Measurements from ENCODE around the gene FTSJ1. TPM values are rescaled to one million over a fixed set of nuclear protein-coding genes. Genes with fewer than 3 reads are reported as not detected.

The FTSJ1 gene
- total and polyA plus RNA-seq, 2 of the 8 experiments (the other 6 are each of a cell fraction or from before 2014, with no cell fraction given) = 62.4 to 80.4 TPM

- Histone ChIP-seq H3K56ac (replicated peaks; ENCODE audit: insufficient read length, low read depth, low read length) (no peak overlapping the region), H4K5ac (ENCODE audit: insufficient read length, low read depth, low read length) (no peak overlapping the region), H4K8ac (ENCODE audit: extremely low read depth, insufficient read depth, low read length) (no peak overlapping the region), H3K4me1 (replicated peaks in 1 of 4; ENCODE audit: control insufficient read depth in 3 of 4, insufficient read depth in 4 of 4, low read length in 3 of 4) (no peaks in the 10 kb centered on the region), H4K91ac (replicated peaks; ENCODE audit: insufficient read length, low read length) (no peak overlapping the region), H2AFZ (ENCODE audit: low read length) (no peak overlapping the region), H3K27ac (ENCODE audit: low read depth, low read length) (no peak overlapping the region), H3K14ac (ENCODE audit: insufficient read length) (no peak overlapping the region), H2AK5ac (ENCODE audit: low read depth, low read length) (no peak overlapping the region), H2BK5ac (ENCODE audit: low read depth, low read length) (no peak overlapping the region), H2BK12ac (ENCODE audit: low read depth, low read length) (no peak overlapping the region), H3K23ac (ENCODE audit: insufficient read length) (no peak overlapping the region), H3K4me3 (ENCODE audit: extremely low read depth in 1 of 4, insufficient read depth in 2 of 4, low read depth in 3 of 4, low read length in 4 of 4) (no peak overlapping the region), H3K23me2 (ENCODE audit: low read depth, low read length) (no peaks in the 10 kb centered on the region), H2BK120ac (replicated peaks; ENCODE audit: low read depth, low read length) (no peak overlapping the region), H3K79me1 (ENCODE audit: low read depth, low read length) (no peaks in the 10 kb centered on the region), H2BK20ac (ENCODE audit: low read length) (no peak overlapping the region), H3K79me2 (ENCODE audit: control insufficient read depth in 1 of 2, insufficient read depth in 2 of 2, low read length in 2 of 2) (no peaks in the 10 kb centered on the region), H3K27me3 (replicated peaks in 1 of 4; ENCODE audit: control insufficient read depth in 3 of 4, extremely low read depth in 1 of 4, insufficient read depth in 3 of 4, low read length in 3 of 4) (no peaks in the 10 kb centered on the region), H3K9me3 (ENCODE audit: insufficient read depth in 2 of 2, low read depth in 1 of 2, low read length in 1 of 2) (no peaks in the 10 kb centered on the region), H2BK15ac (ENCODE audit: low read length) (no peak overlapping the region), H3K36me3 (ENCODE audit: control insufficient read depth in 2 of 4, insufficient read depth in 4 of 4, low read length in 3 of 4) (peaks cover 2 to 34% (median 22%) of the 10 kb centered on the region in 4 experiments; a peak in 6 of 8 replicates), H3K9ac (replicated peaks in 1 of 4; ENCODE audit: extremely low read depth in 1 of 4, low read depth in 3 of 4, low read length in 3 of 4) (no peak overlapping the region), H3K4ac (replicated peaks; ENCODE audit: insufficient read length, low read depth, low read length) (no peak overlapping the region), H4K20me1 (replicated peaks in 1 of 2; ENCODE audit: control insufficient read depth in 1 of 2, insufficient read depth in 2 of 2, low read length in 2 of 2) (no peaks in the 10 kb centered on the region), H3K4me2 (ENCODE audit: insufficient read depth in 1 of 2, low read depth in 2 of 2, low read length in 2 of 2) (no peak overlapping the region), H3K18ac (ENCODE audit: extremely low read depth, low read length) (no peak overlapping the region)
- TF ChIP-seq MAFK (IDR thresholded peaks at IDR 0.05; ENCODE audit: low read depth, low read length) = no peak
- no peak for TF ChIP-seq SIN3A (conservative IDR thresholded peaks at IDR 0.05 in 1 of 2, IDR thresholded peaks at IDR 0.05 in 1 of 2; ENCODE audit: low read depth in 1 of 2, low read length in 2 of 2)
- TF ChIP-seq CTCF (IDR thresholded peaks at IDR 0.05; ENCODE audit: control extremely low read depth in 1 of 3, insufficient read depth in 1 of 3, low read depth in 1 of 3, low read length in 3 of 3) = no peak
- TF ChIP-seq CREB1 (IDR thresholded peaks at IDR 0.05) = no peak
- DNase-seq (ENCODE audit: low read depth in 1 of 2, low spot score in 2 of 2) = no peak
- no peak for FAIRE-seq
- ChIA-PET CTCF (ENCODE audit: partially characterized antibody) (no interaction called here), POLR2A (ENCODE audit: partially characterized antibody) (interaction anchor here (3.3 kb wide), 1 partner anchor 48 kb away, joined by 10 read pairs; no protein-coding TSS in a partner anchor)
- WGBS, 2 experiments (ENCODE audit: extremely low coverage in 1 of 2, insufficient coverage in 1 of 2, insufficient read length in 1 of 2, insufficient replicate concordance in 2 of 2, low coverage in 1 of 2, low lambda C conversion rate in 2 of 2, missing lambda C conversion rate in 1 of 2) = 87% methylated on average over 3 of the region's 3 CpGs; no CpG with 5 or more reads in 1 of the 2 experiments
Measured at GRCh38 chrX:48530736-48531135, 54.7 kb downstream of the FTSJ1 start.

Data from H1 (cell line).